ENCODE measurements around the gene KRT2. TPM values are rescaled to one million over a fixed set of nuclear protein-coding genes. Genes with fewer than 3 reads are reported as not detected.
"Not testable (repeated sequence)": the region's sequence is repeated elsewhere in the genome, so short reads cannot be mapped to it uniquely, and the experiment has no call there.

KRT2 gene
- total RNA-seq, 1 donor from 2014 or later = not detected

DNA sequence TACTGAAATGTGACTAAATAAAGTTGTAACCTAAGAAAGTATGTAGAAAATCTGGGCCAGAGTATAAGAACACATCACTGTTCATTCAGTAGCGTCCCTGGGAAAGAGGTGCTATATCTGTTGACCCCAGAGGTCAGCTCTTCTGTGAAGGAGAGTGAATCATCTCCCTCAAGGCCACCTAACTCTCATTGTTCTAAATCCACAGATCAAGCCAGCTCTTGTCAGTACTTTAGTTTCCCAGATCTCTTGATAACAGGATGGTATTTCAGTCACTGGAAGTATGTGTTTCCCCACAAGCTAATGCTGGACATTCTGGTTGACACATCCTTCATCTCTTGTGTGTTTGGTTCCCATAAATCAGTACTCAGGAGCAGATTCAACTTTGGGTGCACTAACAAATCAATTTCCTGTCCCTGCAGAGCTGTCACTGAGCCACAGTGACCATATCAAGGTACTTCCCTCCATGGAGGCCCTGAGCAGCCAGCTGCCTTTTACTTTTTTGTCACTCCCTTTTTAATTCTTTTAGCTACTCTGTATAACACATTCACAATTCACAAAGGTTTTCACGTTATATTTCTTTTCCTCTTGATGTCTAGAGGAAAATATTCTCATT, 20.4 kb upstream of the KRT2 start:
- no peaks in the 10 kb centered on the region for H3K9me3 ChIP-seq (replicated peaks)
- no peaks in the 10 kb centered on the region for H3K4me1 ChIP-seq
- no peaks in the 10 kb centered on the region for H3K36me3 ChIP-seq
- TF ChIP-seq, protein P1, sequence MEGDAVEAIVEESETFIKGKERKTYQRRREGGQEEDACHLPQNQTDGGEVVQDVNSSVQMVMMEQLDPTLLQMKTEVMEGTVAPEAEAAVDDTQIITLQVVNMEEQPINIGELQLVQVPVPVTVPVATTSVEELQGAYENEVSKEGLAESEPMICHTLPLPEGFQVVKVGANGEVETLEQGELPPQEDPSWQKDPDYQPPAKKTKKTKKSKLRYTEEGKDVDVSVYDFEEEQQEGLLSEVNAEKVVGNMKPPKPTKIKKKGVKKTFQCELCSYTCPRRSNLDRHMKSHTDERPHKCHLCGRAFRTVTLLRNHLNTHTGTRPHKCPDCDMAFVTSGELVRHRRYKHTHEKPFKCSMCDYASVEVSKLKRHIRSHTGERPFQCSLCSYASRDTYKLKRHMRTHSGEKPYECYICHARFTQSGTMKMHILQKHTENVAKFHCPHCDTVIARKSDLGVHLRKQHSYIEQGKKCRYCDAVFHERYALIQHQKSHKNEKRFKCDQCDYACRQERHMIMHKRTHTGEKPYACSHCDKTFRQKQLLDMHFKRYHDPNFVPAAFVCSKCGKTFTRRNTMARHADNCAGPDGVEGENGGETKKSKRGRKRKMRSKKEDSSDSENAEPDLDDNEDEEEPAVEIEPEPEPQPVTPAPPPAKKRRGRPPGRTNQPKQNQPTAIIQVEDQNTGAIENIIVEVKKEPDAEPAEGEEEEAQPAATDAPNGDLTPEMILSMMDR (IDR thresholded peaks at IDR 0.05; ENCODE audit: borderline replicate concordance) = no peak
- no peak for DNase-seq
- peaks cover 48% of the 10 kb centered on the region for H3K27me3 ChIP-seq (ENCODE audit: low read depth)
- no peak overlapping the region for H3K27ac ChIP-seq (replicated peaks)
- H3K4me3 ChIP-seq = no peak overlapping the region
- intact Hi-C loops (cut with micrococcal nuclease) = no loop called here

DNA sequence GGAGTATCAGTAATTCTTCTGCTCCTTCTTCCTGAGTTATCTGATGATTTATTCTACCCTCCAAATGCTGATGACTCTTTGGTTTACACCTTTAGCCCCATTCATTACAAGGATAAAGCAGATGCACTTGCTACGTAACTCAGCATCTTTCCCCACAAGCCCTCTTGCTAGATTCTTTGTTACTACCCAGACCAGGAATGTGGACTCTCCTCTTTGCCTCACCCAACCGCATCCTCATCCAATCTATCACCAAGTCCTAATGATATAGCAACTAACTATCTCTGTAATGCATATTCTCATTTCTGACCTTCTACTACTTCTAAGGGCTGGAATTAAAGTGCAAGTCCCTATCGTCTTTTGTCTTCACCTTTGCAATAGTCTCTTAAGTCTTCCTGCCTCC, 18.9 kb upstream of the KRT2 start:
- no peak for DNase-seq
- TF ChIP-seq, protein P1 (IDR thresholded peaks at IDR 0.05; ENCODE audit: borderline replicate concordance) = no peak
- no peaks in the 10 kb centered on the region for H3K4me1 ChIP-seq
- H3K4me3 ChIP-seq = no peak overlapping the region
- H3K36me3 ChIP-seq = no peaks in the 10 kb centered on the region
- H3K27ac ChIP-seq (replicated peaks) = no peak overlapping the region
- H3K9me3 ChIP-seq (replicated peaks) = no peaks in the 10 kb centered on the region
- intact Hi-C loops (cut with micrococcal nuclease) = no loop called here
- peaks cover 55% of the 10 kb centered on the region for H3K27me3 ChIP-seq (ENCODE audit: low read depth)

DNA sequence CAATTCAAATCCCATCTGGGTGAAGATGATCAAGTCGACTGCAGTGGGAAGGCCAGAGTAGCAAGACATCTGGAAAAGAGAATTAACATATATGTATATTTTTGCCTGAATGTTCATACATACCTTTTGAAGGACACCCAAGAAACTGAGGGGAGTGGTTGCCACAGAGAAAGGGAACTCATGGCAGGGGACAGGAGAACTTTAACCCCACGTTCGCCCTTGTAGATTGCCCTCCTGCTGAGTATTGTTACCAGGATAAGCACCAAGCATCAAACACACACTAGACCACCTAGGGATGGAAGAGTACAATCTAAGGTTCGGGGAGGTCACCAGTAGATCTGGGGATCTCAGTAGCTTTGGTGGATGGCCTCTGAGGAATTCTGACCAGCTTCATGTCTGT, 18.5 kb upstream of the KRT2 start:
- H3K27me3 ChIP-seq (ENCODE audit: low read depth) = peaks cover 55% of the 10 kb centered on the region
- intact Hi-C loops (cut with micrococcal nuclease) = no loop called here
- no peaks in the 10 kb centered on the region for H3K36me3 ChIP-seq
- H3K4me3 ChIP-seq = no peak overlapping the region
- no peaks in the 10 kb centered on the region for H3K4me1 ChIP-seq
- H3K9me3 ChIP-seq (replicated peaks) = no peaks in the 10 kb centered on the region
- TF ChIP-seq, protein P1 (IDR thresholded peaks at IDR 0.05; ENCODE audit: borderline replicate concordance) = no peak
- no peak overlapping the region for H3K27ac ChIP-seq (replicated peaks)
- no peak for DNase-seq

DNA sequence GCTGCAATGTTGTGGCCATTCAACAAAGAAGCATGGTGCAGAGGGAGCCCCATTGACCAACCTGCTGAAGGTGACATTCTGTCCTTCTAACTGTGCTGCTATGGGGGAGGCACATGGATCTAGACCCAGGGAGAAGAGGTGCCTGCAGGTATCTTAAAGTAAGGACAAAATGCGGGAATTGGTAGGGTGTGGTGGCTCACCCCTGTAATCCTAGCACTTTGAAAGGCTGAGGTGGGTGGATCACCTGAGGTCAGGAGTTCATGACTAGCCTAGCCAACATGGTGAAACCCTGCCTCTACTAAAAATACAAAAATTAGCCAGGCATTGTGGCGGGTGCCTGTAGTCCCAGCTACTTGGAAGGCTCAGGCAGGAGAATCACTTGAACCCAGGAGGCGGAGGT, 17.9 kb upstream of the KRT2 start:
- DNase-seq; H3K4me1 ChIP-seq; intact Hi-C loops (cut with micrococcal nuclease): not testable (repeated sequence)

DNA sequence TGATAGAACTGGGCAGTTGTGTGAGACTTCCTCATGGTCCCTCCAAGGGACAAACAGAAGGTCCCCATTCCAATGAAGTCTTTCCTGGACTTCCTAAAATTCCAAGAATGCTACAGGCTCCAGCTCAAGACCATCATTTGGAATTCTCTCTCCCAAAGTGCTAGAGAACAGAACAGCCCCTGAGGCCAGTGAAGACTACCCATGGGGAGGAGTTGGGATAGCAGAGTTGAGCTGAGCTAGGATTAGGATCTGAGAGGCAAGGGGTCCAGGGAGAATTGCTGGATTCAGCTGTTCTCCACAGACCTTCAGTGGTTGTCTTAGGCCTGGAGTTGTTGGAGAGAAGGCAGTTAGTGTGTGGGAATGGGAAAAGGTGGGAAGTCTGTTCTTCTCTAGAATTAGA, 17.4 kb upstream of the KRT2 start:
- no peaks in the 10 kb centered on the region for H3K9me3 ChIP-seq (replicated peaks)
- H3K27ac ChIP-seq (replicated peaks) = no peak overlapping the region
- intact Hi-C loops (cut with micrococcal nuclease) = no loop called here
- no peak for DNase-seq
- peaks cover 56% of the 10 kb centered on the region for H3K27me3 ChIP-seq (ENCODE audit: low read depth)
- TF ChIP-seq, protein P1 (IDR thresholded peaks at IDR 0.05; ENCODE audit: borderline replicate concordance) = no peak
- no peaks in the 10 kb centered on the region for H3K36me3 ChIP-seq
- H3K4me1 ChIP-seq = no peaks in the 10 kb centered on the region
- no peak overlapping the region for H3K4me3 ChIP-seq

More for the DNA sequence above, 17.9 kb upstream of the KRT2 start:
- H3K4me3 ChIP-seq; H3K36me3 ChIP-seq; H3K9me3 ChIP-seq (replicated peaks); H3K27ac ChIP-seq (replicated peaks): not testable (repeated sequence)
- H3K27me3 ChIP-seq (ENCODE audit: low read depth) = peaks cover 56% of the 10 kb centered on the region

DNA sequence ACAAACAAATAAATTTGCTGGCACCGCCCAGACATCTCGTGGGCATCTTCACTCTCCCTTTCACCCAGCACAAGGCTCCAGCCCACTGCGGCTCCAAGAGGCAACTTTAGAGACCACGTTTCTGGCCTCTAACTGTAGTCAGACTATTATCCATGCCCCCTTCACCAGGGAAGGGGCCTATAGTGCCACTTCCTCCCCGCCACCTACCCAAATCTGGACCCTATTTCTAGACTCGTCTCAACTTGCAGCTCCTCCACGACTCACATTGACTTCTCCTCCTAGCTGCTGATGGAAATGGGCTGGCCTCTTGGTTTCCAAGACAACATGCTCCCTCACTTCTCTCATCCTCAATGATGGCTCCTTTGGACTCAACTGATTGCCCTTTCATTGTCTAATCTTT, 15.9 kb upstream of the KRT2 start:
- no peaks in the 10 kb centered on the region for H3K36me3 ChIP-seq
- peaks cover 47% of the 10 kb centered on the region for H3K27me3 ChIP-seq (ENCODE audit: low read depth)
- H3K4me1 ChIP-seq = no peaks in the 10 kb centered on the region
- TF ChIP-seq, protein P1 (IDR thresholded peaks at IDR 0.05; ENCODE audit: borderline replicate concordance) = no peak
- no peak overlapping the region for H3K27ac ChIP-seq (replicated peaks)
- intact Hi-C loops (cut with micrococcal nuclease) = no loop called here
- H3K9me3 ChIP-seq (replicated peaks) = no peaks in the 10 kb centered on the region
- no peak overlapping the region for H3K4me3 ChIP-seq
- no peak for DNase-seq
